Caco-2 (cell line): ENCODE data around the gene FAM120C. TPM values are rescaled to one million over a fixed set of nuclear protein-coding genes. Genes with fewer than 3 reads are reported as not detected.

ENCODE experiments used
- BruUV-seq: library from RNA; stranded (reverse); fragments of 400-500 nt; replicated peaks from 2 replicates; lab custom pipeline; 2021; lab: Mats Ljungman, UMichigan
- CTCF ChIA-PET: fragments of 300-600 bp; sonication (Branson Sonifier 250); formaldehyde crosslinking; loops from one replicate; lab custom pipeline; 2022; ENCODE audit warnings: antibody characterized with exemption; lab: Charles Lee
- POLR2A ChIA-PET: fragments of 300-600 bp; sonication (Branson Sonifier 250); formaldehyde crosslinking; loops from one replicate; lab custom pipeline; 2022; ENCODE audit warnings: antibody characterized with exemption; lab: Charles Lee
- DNase-seq, 2 experiments: peaks; one replicate each; pipeline versions ENCODE4 v3.0.0 to v3.0.0-alpha.2; 2020 to 2022
- H3K27me3 ChIP-seq: replicated peaks from 2 replicates; pipeline ENCODE4 v1.6.0; 2011; ENCODE audit warnings: low read length; ENCODE audit not compliant: control insufficient read depth, insufficient read depth
- H3K36me3 ChIP-seq: 2 replicates; pipeline ENCODE4 v1.5.1; 2011; ENCODE audit warnings: low read length; ENCODE audit not compliant: control insufficient read depth, insufficient read depth
- H3K4me1 ChIP-seq: fragments of 250-450 bp; sonication (Bioruptor Pico); 2 replicates; pipeline ENCODE4 v1.5.1; 2020; ENCODE audit warnings: mild to moderate bottlenecking
- H3K4me3 ChIP-seq: 2 replicates; pipeline ENCODE4 v1.5.1; 2011; ENCODE audit warnings: low read depth, mild to moderate bottlenecking, control low read depth, low read length
- H3K9me3 ChIP-seq: fragments of 250-450 bp; sonication (Bioruptor Pico); 2 replicates; pipeline ENCODE4 v1.5.1; 2020; ENCODE audit warnings: mild to moderate bottlenecking, moderate library complexity
- H3K27ac Mint-ChIP-seq: one replicate; pipeline ENCODE4 v1.8.0; 2022; ENCODE audit warnings: mixed read lengths; ENCODE audit not compliant: unreplicated experiment
- H3K27me3 Mint-ChIP-seq: one replicate; pipeline ENCODE4 v1.8.0; 2022; ENCODE audit warnings: mixed read lengths; ENCODE audit not compliant: insufficient read depth, unreplicated experiment
- H3K36me3 Mint-ChIP-seq: one replicate; pipeline ENCODE4 v1.8.0; 2022; ENCODE audit warnings: mild to moderate bottlenecking, mixed read lengths; ENCODE audit not compliant: insufficient read depth, unreplicated experiment
- H3K4me1 Mint-ChIP-seq: one replicate; pipeline ENCODE4 v1.8.0; 2022; ENCODE audit warnings: low read depth, mixed read lengths; ENCODE audit not compliant: unreplicated experiment
- H3K4me3 Mint-ChIP-seq: one replicate; pipeline ENCODE4 v1.8.0; 2022; ENCODE audit warnings: mild to moderate bottlenecking, moderate library complexity, mixed read lengths; ENCODE audit not compliant: unreplicated experiment
- H3K9me3 Mint-ChIP-seq: one replicate; pipeline ENCODE4 v1.8.0; 2022; ENCODE audit warnings: mixed read lengths; ENCODE audit not compliant: unreplicated experiment
- CTCF ChIP-seq, 2 experiments: fragments of 200-600 bp in 1 of 2; IDR thresholded peaks; 1 replicate in 1 of 2; 2 replicates in 1 of 2; pipeline versions ENCODE4 v1.5.1 to v1.8.0; 2011 to 2022; ENCODE audit warnings: antibody characterized with exemption in 1 of 2, control low read depth in 1 of 2, inconsistent platforms in 1 of 2, low read depth in 1 of 2, low read length in 1 of 2, mild to moderate bottlenecking in 1 of 2, moderate library complexity in 1 of 2; ENCODE audit not compliant: insufficient read depth in 1 of 2, severe bottlenecking in 1 of 2, unreplicated experiment in 1 of 2
- intact Hi-C: fragments of 100-400 bp; cut with micrococcal nuclease; formaldehyde crosslinking; loops from one replicate; pipeline ENCODE4 v1.10.0; 2022; ENCODE audit not compliant: unreplicated experiment
- total RNA-seq: library from RNA; stranded (reverse); gene quantifications from 2 replicates; pipeline ENCODE4 v1.2.3, GENCODE V29; 2022

The FAM120C gene
- total RNA-seq, 1 experiment from 2014 or later, result 6.6 TPM

DNA sequence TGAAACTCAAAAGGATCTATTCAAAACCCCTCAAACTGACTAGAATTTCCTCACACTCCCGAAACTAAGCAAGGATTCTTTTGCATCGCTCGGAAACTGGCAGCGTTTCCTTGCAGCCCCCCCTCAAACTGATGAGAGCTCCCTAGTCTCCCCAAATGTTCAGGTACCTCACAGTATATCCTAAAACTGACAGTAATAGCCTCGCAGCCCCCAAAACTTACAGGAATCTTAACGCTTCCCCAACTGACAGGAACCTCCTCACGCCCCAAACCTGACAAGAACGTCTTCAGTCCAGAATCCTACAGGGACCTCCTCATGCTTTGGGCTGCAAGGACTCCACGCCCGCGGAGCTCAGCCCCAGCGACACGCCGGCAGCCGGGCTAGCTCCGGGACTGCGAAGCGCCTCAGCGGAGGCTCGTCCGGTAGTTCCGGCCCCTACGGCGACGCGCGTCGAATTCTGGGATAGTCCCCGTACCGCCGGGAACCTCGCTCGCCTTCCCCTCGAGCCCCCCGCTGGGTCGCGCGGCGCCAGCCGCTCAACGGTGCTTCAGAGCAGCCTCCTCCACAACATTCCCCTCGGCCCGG, 139.4 kb downstream of the FAM120C start:
- peak overlapping the region; percentile 89 for H3K4me3 Mint-ChIP-seq
- BruUV-seq, result no TSS peak
- H3K4me1 ChIP-seq, result 0 out of 2 replicates have a peak, but pooled peaks cover 5% of the 10 kb centered on the region
- peak overlapping the region; percentile 90 for H3K27ac Mint-ChIP-seq
- H3K36me3 ChIP-seq, result no peaks in the 10 kb centered on the region
- intact Hi-C loops, result loop anchor here (2.0 to 10.0 kb wide), 3 partner anchors 139 to 397 kb away; partner anchors contain the start of genes FAM120C, HUWE1 and TSR2
- H3K4me3 ChIP-seq, result peak overlapping the region; percentile 71
- H3K27me3 ChIP-seq, result no peaks in the 10 kb centered on the region
- no peaks in the 10 kb centered on the region for H3K9me3 ChIP-seq
- ChIA-PET CTCF (no interaction called here), POLR2A (interaction anchor here (0.7 to 0.8 kb wide), 2 partner anchors 360 to 604 kb away, joined by 3 to 6 read pairs; no protein-coding TSS in a partner anchor)
- H3K4me1 Mint-ChIP-seq, result peaks cover 6% of the 10 kb centered on the region
- H3K9me3 Mint-ChIP-seq, result no peaks in the 10 kb centered on the region
- peak; percentile 30 to 39 for DNase-seq
- H3K27me3 Mint-ChIP-seq, result no peaks in the 10 kb centered on the region
- peaks cover 13% of the 10 kb centered on the region for H3K36me3 Mint-ChIP-seq
- no peak for TF ChIP-seq CTCF (IDR thresholded peaks at IDR 0.05; ENCODE audit: insufficient read depth in 1 of 2, low read depth in 1 of 2, low read length in 1 of 2, severe bottlenecking in 1 of 2, unreplicated experiment in 1 of 2)

- H3K27ac Mint-ChIP-seq, result peak overlapping the region; percentile 90
- H3K36me3 ChIP-seq, result no peaks in the 10 kb centered on the region
- 0 out of 2 replicates have a peak, but pooled peaks cover 5% of the 10 kb centered on the region for H3K4me1 ChIP-seq
- no peaks in the 10 kb centered on the region for H3K27me3 ChIP-seq
- H3K9me3 Mint-ChIP-seq, result no peaks in the 10 kb centered on the region
- peak overlapping the region; percentile 71 for H3K4me3 ChIP-seq
- POLR2A ChIA-PET, result interaction anchor here (0.6 to 0.8 kb wide), 3 partner anchors 140 to 360 kb away, joined by 3 read pairs; partner anchors contain the start of gene FAM120C
- intact Hi-C loops, result loop anchor here (2.0 to 10.0 kb wide), 2 partner anchors 358 to 398 kb away; partner anchors contain the start of genes HUWE1 and TSR2
- H3K4me1 Mint-ChIP-seq, result peaks cover 6% of the 10 kb centered on the region
- DNase-seq, result no peak
- H3K4me3 Mint-ChIP-seq, result peak overlapping the region; percentile 89
- peaks cover 13% of the 10 kb centered on the region for H3K36me3 Mint-ChIP-seq
- no peaks in the 10 kb centered on the region for H3K27me3 Mint-ChIP-seq
- TF ChIP-seq CTCF (IDR thresholded peaks at IDR 0.05; ENCODE audit: insufficient read depth in 1 of 2, low read depth in 1 of 2, low read length in 1 of 2, severe bottlenecking in 1 of 2, unreplicated experiment in 1 of 2), result no peak
- H3K9me3 ChIP-seq, result no peaks in the 10 kb centered on the region
- CTCF ChIA-PET, result interaction anchor here (0.6 kb wide), 2 partner anchors 404 to 1227 kb away, joined by 5 to 6 read pairs; no protein-coding TSS in a partner anchor
- TSS peak; percentile 37 for BruUV-seq
Observed at GRCh38 chrX:54043056-54043455, 140.0 kb downstream of the FAM120C start.

DNA sequence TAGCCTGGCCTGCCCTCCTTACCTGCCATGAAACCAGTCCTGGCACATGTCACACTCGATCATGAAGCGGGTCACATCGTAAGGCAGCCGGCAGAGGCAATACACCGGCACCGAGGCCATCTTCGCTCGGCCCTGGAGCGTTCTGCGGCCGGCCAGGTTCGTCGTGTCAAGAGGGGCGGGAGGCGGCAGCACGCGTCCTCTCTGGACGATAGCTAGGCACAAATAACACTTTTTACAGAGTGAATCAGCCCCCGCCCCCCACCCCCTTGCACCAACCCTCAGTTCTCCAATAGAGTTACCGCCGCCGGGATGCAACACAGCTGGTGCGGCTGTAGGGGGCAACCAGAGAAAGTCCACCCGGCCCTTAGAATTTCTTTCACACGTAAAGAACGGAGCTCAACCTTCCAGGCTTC, 140.4 kb downstream of the FAM120C start:
- peaks cover 13% of the 10 kb centered on the region for H3K36me3 Mint-ChIP-seq
- H3K4me3 Mint-ChIP-seq, result peak overlapping the region; percentile 89
- ChIA-PET POLR2A (interaction anchor here (0.6 to 0.7 kb wide), 2 partner anchors 141 to 359 kb away, joined by 3 read pairs; partner anchors contain the start of gene FAM120C), CTCF (interaction anchor here (0.6 kb wide), 2 partner anchors 405 to 1227 kb away, joined by 5 to 6 read pairs; no protein-coding TSS in a partner anchor)
- TF ChIP-seq CTCF (IDR thresholded peaks at IDR 0.05; ENCODE audit: insufficient read depth in 1 of 2, low read depth in 1 of 2, low read length in 1 of 2, severe bottlenecking in 1 of 2, unreplicated experiment in 1 of 2), result peak in 1 of 2 experiments; percentile 42
- peak overlapping the region; percentile 71 for H3K4me3 ChIP-seq
- no peaks in the 10 kb centered on the region for H3K9me3 Mint-ChIP-seq
- DNase-seq, result peak; percentile 47 to 53
- H3K27me3 ChIP-seq, result no peaks in the 10 kb centered on the region
- no peaks in the 10 kb centered on the region for H3K36me3 ChIP-seq
- 0 out of 2 replicates have a peak, but pooled peaks cover 5% of the 10 kb centered on the region for H3K4me1 ChIP-seq
- intact Hi-C loops, result loop anchor here (2.0 to 10.0 kb wide), 2 partner anchors 358 to 398 kb away; partner anchors contain the start of genes HUWE1 and TSR2
- BruUV-seq, result no TSS peak
- peaks cover 6% of the 10 kb centered on the region for H3K4me1 Mint-ChIP-seq
- H3K27me3 Mint-ChIP-seq, result no peaks in the 10 kb centered on the region
- peak overlapping the region; percentile 90 for H3K27ac Mint-ChIP-seq
- H3K9me3 ChIP-seq, result no peaks in the 10 kb centered on the region
